ENCODE measurements around the gene SHANK3.

The SHANK3 gene

DNA sequence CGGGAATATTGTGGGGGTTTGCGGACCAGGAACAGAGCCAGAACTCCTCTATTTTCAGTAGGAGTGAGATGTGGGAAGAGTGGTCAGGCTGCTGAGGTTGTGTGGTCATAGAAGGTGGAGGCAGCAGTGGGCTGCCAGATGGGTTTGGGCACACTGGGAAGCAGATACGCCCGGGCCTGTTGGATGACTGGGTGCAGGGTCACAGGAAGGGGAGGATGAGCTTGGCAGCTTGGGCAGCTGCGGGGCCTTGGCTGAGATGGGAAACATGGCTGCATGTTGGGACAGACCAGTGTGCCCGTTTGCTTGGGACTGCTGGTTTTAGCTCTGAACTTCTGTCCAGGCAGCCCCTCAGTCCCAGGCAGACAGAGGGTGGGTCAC, 11.4 kb downstream of the SHANK3 start:
- H3K36me3 Mint-ChIP-seq, result no peaks in the 10 kb centered on the region
- H3K9me3 Mint-ChIP-seq, result no peaks in the 10 kb centered on the region
- no peak overlapping the region for H3K27ac Mint-ChIP-seq
- H3K4me1 Mint-ChIP-seq, result peaks cover 12% of the 10 kb centered on the region
- H3K4me3 Mint-ChIP-seq, result no peak overlapping the region
- peaks cover 29% of the 10 kb centered on the region for H3K27me3 Mint-ChIP-seq
- ATAC-seq, result no peak

DNA sequence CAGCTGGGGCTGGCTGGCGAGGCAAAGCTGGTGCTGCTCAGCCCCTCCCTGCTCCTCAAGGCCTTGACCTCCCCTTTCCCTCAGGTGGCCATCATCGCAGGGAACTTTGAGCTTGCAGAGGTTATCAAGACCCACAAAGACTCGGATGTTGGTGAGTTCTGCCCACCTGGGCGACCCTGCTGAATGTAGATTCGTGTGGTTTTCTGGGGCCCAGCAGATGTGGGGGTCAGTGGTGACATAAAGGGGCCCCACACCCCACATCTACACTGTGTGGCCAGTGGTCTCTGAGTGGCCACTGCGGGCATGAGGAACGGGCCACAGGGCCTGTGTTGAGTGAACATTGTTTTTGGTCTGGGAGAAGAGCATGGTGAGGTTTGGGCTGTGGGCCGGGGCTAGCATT, 11.9 kb downstream of the SHANK3 start:
- Mint-ChIP-seq H3K27me3 (peaks cover 29% of the 10 kb centered on the region), H3K4me3 (no peak overlapping the region), H3K4me1 (peaks cover 12% of the 10 kb centered on the region), H3K27ac (no peak overlapping the region), H3K9me3 (no peaks in the 10 kb centered on the region), H3K36me3 (no peaks in the 10 kb centered on the region)
- peak; percentile 41 for ATAC-seq

DNA sequence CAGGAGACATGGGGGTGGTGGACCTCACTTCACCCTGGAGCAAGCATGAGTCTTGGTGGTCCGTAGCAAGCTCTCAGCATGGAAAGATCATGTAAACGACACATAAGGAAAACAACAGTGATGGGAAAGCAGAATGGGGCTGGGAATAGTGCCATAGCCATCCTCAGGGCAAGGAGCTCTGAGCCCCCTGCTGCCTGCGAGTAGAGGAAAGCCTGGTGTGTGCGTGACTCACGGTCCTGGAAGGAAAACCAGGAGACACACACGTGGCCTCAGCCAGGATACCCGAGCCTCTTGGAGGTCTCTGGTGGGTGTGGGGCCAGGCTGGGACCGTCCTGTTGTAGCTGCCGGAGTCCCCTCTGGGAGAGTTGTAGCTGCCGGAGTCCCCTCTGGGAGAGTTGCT, 12.4 kb downstream of the SHANK3 start:
- Mint-ChIP-seq H3K27ac (no peak overlapping the region), H3K9me3 (no peaks in the 10 kb centered on the region)

DNA sequence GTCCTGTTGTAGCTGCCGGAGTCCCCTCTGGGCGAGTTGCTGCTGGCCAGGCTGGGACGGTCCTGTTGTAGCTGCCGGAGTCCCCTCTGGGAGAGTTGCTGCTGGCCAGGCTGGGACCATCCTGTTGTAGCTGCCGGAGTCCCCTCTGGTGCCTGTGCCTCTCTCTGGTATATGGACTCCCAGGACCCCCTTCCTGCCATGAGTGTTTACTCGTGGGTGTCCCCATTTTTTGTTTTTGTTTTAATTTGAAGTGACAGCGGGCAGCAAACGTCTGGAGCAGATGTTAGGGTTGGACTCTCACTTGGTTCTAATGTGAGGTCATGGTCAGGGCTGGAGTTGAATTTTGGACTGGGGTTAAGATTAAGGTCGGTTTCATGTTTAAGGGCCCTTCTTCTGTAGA, 14.2 kb downstream of the SHANK3 start:
- H3K9me3 Mint-ChIP-seq, result peaks cover under 1% of the 10 kb centered on the region
- peak overlapping the region; percentile 40 for H3K27ac Mint-ChIP-seq
- H3K4me1 Mint-ChIP-seq, result peaks cover 12% of the 10 kb centered on the region
- no peak overlapping the region for H3K4me3 Mint-ChIP-seq
- peaks cover 29% of the 10 kb centered on the region for H3K27me3 Mint-ChIP-seq
- H3K36me3 Mint-ChIP-seq, result no peaks in the 10 kb centered on the region
- ATAC-seq, result no peak

More for the DNA sequence above, 12.4 kb downstream of the SHANK3 start:
- H3K36me3 Mint-ChIP-seq, result no peaks in the 10 kb centered on the region
- no peak for ATAC-seq
- H3K4me1 Mint-ChIP-seq, result peaks cover 12% of the 10 kb centered on the region
- no peak overlapping the region for H3K4me3 Mint-ChIP-seq
- peaks cover 29% of the 10 kb centered on the region for H3K27me3 Mint-ChIP-seq

DNA sequence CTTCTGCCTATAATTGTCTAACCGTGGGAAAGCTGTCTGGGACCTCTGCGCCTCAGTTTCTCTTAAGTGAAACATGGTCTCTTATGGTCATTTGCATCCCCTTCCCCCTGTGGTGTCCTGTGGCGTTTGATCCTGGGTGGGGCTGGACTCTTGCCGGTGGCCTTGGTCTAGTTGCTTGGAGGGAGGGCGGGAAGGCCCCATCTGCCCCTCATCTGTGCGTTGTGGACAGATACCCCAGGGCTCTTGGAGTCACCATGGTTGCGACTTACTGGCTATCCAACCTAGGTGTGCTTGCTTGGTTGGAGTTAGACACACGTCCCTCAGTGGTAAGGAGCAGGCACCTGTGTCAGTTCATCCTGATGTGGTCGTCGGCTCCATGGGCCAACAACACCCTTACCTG, 15.2 kb downstream of the SHANK3 start:
- Mint-ChIP-seq H3K9me3 (peaks cover 4% of the 10 kb centered on the region), H3K36me3 (no peaks in the 10 kb centered on the region), H3K4me3 (no peak overlapping the region), H3K27ac (no peak overlapping the region), H3K27me3 (peaks cover 39% of the 10 kb centered on the region), H3K4me1 (peaks cover 12% of the 10 kb centered on the region)
- ATAC-seq, result no peak

DNA sequence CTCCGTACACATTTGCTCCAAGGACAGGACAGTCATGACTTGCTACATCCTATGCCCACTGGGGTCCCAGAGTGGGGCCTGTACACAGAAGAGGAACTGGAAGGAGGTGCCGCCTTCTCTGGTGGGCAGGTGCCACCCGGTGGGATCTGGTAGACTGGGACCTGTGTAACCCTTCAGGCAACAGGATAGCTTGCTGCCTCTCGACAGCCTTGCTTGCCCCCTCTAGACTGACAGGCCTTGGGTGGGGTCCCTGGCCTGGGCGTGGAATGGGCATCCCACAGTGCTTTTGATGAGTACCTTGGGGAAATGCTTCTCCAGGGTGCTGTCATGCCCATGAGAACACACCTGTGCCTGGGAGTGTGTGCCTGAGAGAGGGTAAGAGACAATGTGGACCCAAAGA, 15.8 kb downstream of the SHANK3 start:
- peaks cover 4% of the 10 kb centered on the region for H3K9me3 Mint-ChIP-seq
- H3K4me3 Mint-ChIP-seq, result no peak overlapping the region
- no peaks in the 10 kb centered on the region for H3K36me3 Mint-ChIP-seq
- peaks cover 45% of the 10 kb centered on the region for H3K27me3 Mint-ChIP-seq
- H3K27ac Mint-ChIP-seq, result no peak overlapping the region
- no peak for ATAC-seq
- peaks cover 12% of the 10 kb centered on the region for H3K4me1 Mint-ChIP-seq

DNA sequence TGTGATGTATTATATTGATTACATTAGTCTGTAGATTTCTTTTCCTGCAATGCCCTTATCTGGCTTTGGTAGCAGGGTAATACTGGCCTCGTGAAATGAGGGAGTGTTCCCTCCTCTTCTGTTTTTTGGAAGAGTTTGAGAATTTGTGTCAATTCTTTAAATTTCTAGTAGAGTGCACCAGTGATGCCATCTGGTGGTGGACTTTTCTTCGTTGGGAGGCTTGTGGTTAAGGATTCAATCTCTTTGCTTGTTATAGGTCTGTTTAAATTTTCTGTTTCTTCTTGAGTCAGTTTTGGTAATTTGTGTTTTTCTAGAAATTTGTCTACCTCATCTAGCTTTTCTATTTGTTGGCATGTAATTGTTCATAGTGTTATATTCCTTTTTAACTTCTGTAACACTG, 18.9 kb downstream of the SHANK3 start:
- H3K4me3 Mint-ChIP-seq, result no peak overlapping the region
- peaks cover 55% of the 10 kb centered on the region for H3K27me3 Mint-ChIP-seq
- ATAC-seq, result no peak
- H3K4me1 Mint-ChIP-seq, result peaks cover 12% of the 10 kb centered on the region
- H3K9me3 Mint-ChIP-seq, result peaks cover 4% of the 10 kb centered on the region
- H3K27ac Mint-ChIP-seq, result no peak overlapping the region
- H3K36me3 Mint-ChIP-seq, result no peaks in the 10 kb centered on the region

DNA sequence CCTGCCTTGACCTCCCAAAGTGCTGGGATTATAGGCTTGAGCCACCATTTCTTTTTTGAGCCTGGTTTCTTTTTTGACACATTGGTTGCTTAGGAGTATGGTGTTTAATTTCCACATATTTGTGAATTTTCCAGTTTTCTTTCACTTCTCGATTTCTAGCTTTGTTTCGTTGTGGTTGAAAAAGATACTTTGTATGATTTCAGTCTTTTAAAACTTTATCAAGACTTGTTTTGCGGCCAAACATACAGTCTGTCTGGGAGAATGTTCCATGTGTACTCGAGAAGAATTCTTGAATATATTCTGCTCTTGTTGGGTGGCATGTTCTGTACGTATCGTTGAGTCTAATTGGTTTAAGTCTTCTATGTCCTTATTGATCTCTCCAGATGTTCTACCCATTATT, 20.8 kb downstream of the SHANK3 start:
- Mint-ChIP-seq H3K4me3 (no peak overlapping the region), H3K4me1 (no peaks in the 10 kb centered on the region), H3K27me3 (peaks cover 41% of the 10 kb centered on the region), H3K27ac (no peak overlapping the region), H3K9me3 (peaks cover 4% of the 10 kb centered on the region), H3K36me3 (no peaks in the 10 kb centered on the region)
- no peak for ATAC-seq

DNA sequence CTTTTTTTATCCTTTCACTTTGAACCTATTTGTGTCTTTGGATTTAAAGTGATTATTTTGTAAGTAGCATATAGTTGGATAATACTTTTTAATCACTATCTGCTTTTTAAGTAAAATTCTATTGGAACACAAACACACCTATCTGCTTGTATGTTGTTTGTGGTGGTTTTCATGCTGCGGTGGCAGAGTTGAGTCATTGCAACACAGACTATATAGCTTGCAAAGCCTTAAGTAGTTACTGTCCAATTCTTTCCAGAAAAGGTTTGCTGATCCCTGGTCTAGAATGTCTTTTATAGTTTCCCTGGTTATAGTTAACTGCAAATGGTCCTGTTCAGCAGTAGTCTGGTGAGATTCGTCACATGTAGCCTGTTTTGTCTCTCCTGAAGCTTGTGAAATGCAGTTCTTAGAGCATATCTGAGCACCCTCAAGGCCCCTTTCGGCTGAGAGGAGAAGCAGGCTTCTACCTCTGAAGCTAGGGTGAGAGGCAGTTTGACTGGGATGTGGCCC, 21.5 kb downstream of the SHANK3 start:
- Mint-ChIP-seq H3K9me3 (peaks cover 4% of the 10 kb centered on the region), H3K27me3 (peaks cover 45% of the 10 kb centered on the region), H3K36me3 (no peaks in the 10 kb centered on the region), H3K27ac (no peak overlapping the region), H3K4me3 (no peak overlapping the region), H3K4me1 (no peaks in the 10 kb centered on the region)
- no peak for ATAC-seq

DNA sequence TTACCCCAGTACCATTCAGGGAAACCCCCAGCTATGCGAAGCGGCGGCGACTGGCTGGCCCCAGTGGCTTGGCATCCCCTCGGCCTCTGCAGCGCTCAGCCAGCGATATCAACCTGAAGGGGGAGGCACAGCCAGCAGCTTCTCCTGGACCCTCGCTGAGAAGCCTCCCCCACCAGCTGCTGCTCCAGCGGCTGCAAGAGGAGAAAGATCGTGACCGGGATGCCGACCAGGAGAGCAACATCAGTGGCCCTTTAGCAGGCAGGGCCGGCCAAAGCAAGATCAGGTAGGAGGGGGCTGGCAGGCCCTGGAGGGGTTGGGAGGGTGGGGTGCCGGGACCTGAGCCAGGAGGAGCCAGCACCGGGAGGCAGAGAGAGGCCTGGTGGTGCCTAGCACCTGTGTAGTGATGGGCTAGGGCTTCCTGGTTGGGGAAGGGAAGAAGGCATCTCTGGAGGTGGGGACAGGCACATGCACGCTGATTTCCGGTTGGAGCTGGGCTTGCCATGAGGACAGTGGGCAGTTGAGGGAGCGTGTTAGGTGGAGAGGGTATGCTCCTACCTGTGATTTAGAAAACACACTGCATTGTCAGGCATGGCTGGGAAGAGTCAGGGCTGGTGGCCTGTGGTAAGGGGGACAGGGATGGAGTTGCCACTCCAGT, 22.3 kb downstream of the SHANK3 start:
- no peaks in the 10 kb centered on the region for H3K4me1 Mint-ChIP-seq
- H3K9me3 Mint-ChIP-seq, result peaks cover 4% of the 10 kb centered on the region
- no peak overlapping the region for H3K27ac Mint-ChIP-seq
- peaks cover 53% of the 10 kb centered on the region for H3K27me3 Mint-ChIP-seq
- H3K4me3 Mint-ChIP-seq, result no peak overlapping the region
- no peaks in the 10 kb centered on the region for H3K36me3 Mint-ChIP-seq
- no peak for ATAC-seq

DNA sequence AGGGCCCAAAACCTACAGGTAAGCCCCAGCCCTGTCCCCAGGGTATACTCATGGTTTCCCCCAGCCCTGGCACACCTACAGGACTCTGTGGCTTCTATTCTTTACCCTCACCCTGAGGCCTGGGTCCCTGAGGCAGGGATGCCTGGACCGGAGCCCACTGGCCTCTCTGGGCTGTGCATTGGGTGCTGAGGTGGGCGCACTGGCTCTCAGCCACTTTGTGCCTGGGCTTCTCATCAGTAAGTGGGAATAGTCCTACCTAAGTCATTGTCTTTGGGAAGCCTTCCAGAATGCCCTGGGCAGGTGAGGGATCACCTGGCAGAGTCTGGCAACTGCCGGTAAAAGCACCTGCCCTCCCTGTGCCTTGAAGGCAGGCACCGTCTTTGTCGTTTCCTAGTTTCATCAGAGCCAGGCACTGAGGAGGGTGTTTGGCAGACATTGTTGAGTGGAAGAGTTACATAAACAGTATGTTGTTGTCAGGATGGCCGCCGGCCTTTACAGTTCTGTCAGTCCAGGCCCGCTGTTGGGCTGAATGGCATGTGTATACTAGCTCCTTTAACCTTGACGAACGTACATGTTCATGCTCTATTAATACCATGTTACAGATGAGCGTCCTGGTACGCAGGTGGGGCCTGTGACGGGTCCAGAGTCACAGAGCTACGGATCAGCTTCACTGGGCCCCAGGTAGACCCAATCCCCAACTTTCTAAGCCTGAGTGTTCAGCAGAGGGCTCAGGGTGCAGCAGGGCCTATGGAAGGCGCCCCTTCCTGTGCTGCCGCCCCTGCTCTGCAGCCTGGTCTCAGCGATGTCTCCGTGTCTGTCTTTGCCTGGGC, 23.0 kb downstream of the SHANK3 start:
- no peak overlapping the region for H3K27ac Mint-ChIP-seq

DNA sequence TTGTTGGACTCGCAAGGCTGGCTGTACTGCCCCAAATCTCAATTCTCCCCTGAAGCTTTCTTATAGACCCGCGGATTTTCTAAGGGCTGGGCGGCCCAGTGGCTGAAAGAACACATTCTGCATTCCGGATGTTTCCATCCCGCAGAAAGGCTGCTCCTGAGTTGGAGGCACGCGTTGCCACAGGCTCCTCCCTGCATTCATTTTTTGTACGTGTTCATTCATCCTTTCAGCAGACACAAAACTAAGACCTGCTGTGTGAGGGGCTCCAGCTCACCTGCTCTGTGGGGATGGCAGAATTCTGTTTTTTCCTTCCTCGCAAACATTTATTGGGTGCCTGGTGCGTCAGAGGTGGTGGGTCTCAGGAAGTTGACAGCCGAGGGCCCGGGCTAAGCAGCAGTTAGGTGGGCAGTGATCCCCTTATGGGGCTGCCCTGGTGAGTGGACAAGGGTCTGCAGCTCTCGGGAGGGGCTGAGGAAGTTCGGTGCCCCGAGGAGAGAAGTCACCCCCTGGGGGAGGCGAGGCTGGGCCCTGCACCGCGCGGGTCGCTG, 23.7 kb downstream of the SHANK3 start:
- H3K27me3 Mint-ChIP-seq, result peaks cover 65% of the 10 kb centered on the region
- H3K9me3 Mint-ChIP-seq, result peaks cover 4% of the 10 kb centered on the region
- no peaks in the 10 kb centered on the region for H3K4me1 Mint-ChIP-seq
- no peaks in the 10 kb centered on the region for H3K36me3 Mint-ChIP-seq
- no peak overlapping the region for H3K4me3 Mint-ChIP-seq
- no peak for ATAC-seq
- H3K27ac Mint-ChIP-seq, result no peak overlapping the region

More for the DNA sequence above, 23.0 kb downstream of the SHANK3 start:
- Mint-ChIP-seq H3K4me1 (no peaks in the 10 kb centered on the region), H3K9me3 (peaks cover 4% of the 10 kb centered on the region), H3K27me3 (peaks cover 60% of the 10 kb centered on the region), H3K36me3 (no peaks in the 10 kb centered on the region), H3K4me3 (no peak overlapping the region)
- no peak for ATAC-seq

DNA sequence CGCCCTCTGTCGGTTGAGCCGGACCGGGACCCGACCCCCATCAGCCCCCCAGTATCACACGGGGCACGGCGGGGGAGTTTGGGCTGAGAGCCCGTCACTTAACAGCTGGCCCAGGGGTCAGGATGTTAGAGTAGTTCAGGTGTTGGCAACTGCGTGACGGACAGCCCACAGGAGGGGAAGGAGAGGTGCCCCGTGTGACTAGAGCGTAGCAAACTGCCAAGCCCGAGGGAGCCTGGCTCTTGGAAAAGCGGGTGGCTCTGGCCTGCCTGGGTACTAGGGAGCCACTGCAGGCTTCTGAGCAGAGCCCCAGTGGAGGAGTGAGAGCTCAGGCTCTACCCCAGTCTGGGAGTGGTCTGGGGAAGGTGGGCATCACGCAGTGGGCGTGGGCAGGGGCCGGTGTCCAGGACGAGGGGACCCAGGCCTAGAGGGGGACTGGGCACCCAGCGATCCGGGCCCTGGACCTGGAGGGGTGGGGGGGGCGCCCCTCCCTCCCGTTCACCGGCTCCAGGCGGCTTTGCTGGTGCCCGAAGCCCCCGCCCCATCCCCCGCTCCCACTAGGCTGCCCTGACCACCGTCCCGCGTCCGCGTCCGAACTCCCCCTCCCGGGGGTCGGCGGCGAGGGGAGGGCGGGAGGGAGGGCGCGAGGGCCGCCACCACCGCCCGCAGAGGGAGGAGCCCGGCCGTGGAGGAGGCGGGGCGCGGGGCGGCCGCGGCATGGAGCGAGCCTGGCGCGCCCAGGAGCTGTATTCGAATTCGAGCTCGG, 24.4 kb downstream of the SHANK3 start:
- peak; percentile 56 for ATAC-seq
- H3K4me1 Mint-ChIP-seq, result no peaks in the 10 kb centered on the region

DNA sequence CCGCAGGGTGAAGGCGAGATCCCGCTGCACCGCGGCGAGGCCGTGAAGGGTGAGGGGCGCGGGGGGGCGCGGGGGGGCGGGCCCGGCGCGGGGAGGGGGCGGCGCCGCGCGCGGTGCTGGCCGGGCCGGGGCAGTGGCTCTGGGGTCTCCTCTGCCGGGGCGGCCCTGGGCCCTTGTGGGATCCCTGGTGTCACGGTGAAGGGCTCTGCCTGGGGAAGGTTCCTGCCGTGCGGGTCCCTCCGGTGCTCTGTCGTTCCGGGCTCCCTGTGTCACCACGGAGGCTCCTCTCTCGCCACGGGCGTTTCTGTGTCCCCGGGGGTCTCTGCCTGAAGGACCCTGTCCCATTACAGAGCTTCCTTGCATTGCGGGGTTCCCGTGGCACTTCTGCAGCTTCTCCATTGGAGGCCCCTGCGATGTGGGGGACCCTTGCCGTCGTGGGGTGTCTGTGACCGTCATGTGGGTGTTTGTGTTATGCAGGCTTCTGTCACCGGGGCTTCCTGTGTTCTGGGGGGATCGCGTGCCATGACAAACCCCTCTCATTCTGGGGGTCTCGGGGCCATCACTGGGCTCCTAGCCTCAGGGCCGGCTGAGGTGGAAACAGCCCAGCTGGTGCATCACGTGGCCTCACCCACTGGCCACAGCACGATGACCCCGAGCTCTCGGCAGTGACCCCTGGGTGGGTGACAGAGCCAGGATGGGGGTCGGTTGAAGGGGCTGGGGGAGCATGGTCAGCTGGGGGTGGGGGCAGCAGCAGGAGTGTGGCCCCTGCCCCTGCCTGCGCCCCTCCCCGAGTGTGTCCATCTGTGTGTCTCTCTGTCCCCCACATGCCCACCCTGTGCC, 25.3 kb downstream of the SHANK3 start:
- Mint-ChIP-seq H3K4me3 (no peak overlapping the region), H3K4me1 (no peaks in the 10 kb centered on the region), H3K27me3 (peaks cover 67% of the 10 kb centered on the region)

More for the DNA sequence above, 24.4 kb downstream of the SHANK3 start:
- Mint-ChIP-seq H3K36me3 (no peaks in the 10 kb centered on the region), H3K27me3 (peaks cover 67% of the 10 kb centered on the region), H3K4me3 (no peak overlapping the region), H3K9me3 (peaks cover 2% of the 10 kb centered on the region), H3K27ac (no peak overlapping the region)

More for the DNA sequence above, 25.3 kb downstream of the SHANK3 start:
- H3K27ac Mint-ChIP-seq, result no peak overlapping the region
- no peaks in the 10 kb centered on the region for H3K9me3 Mint-ChIP-seq
- peak; percentile 29 for ATAC-seq
- no peaks in the 10 kb centered on the region for H3K36me3 Mint-ChIP-seq

All from stimulated activated memory B cell treated with anti-CD40 and anti-IgM and Interleukin-4, amounts not matched to agents 10 μg/mL and 1 μg/mL and 100 μg/mL, for 72 hours (primary cell).